ENCODE results near the gene SERPINA6.

SERPINA6 gene

DNA sequence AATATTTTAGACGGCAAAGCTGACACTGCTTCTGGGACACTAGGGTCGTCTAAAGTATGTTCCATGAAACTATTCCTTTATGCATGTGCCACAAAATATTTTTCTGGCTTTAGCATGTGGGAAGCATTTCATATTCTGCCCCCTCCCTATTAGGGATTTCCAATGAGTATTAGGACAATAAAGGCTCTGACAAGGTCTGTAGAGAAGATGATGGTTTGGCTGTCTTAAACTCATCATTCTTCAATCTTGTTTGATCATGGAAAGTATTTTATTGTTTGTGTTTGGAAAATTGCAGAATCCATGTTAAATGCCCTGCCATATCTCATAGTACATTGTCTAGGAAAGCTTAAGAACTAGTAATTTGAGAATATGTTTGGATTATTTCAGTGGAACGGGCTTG is 42.5 kb upstream of the SERPINA6 start:
- no peak for ATAC-seq (ENCODE audit: insufficient read depth, low read depth)
- Histone ChIP-seq H3K27ac (ENCODE audit: low read length) (no peak overlapping the region), H3K4me3 (ENCODE audit: low read depth in 1 of 2, low read length in 2 of 2) (no peak overlapping the region), H3K9me3 (ENCODE audit: insufficient read depth, low read length, severe bottlenecking) (no peaks in the 10 kb centered on the region), H3K27me3 (ENCODE audit: insufficient read depth, low read length, poor library complexity) (no peaks in the 10 kb centered on the region), H3K4me1 (ENCODE audit: insufficient read depth, low read length) (no peaks in the 10 kb centered on the region), H2AFZ (ENCODE audit: low read depth, low read length) (no peak overlapping the region), H3K36me3 (ENCODE audit: insufficient read depth, low read length) (no peaks in the 10 kb centered on the region), H4K20me1 (ENCODE audit: insufficient read depth, low read length) (no peaks in the 10 kb centered on the region), H3K4me2 (ENCODE audit: insufficient read depth, low read length) (no peak overlapping the region), H3K79me2 (ENCODE audit: insufficient read depth, low read length) (no peaks in the 10 kb centered on the region), H3K9ac (ENCODE audit: low read depth, low read length) (no peak overlapping the region)
- TF ChIP-seq, protein P1, sequence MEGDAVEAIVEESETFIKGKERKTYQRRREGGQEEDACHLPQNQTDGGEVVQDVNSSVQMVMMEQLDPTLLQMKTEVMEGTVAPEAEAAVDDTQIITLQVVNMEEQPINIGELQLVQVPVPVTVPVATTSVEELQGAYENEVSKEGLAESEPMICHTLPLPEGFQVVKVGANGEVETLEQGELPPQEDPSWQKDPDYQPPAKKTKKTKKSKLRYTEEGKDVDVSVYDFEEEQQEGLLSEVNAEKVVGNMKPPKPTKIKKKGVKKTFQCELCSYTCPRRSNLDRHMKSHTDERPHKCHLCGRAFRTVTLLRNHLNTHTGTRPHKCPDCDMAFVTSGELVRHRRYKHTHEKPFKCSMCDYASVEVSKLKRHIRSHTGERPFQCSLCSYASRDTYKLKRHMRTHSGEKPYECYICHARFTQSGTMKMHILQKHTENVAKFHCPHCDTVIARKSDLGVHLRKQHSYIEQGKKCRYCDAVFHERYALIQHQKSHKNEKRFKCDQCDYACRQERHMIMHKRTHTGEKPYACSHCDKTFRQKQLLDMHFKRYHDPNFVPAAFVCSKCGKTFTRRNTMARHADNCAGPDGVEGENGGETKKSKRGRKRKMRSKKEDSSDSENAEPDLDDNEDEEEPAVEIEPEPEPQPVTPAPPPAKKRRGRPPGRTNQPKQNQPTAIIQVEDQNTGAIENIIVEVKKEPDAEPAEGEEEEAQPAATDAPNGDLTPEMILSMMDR (IDR thresholded peaks at IDR 0.05; ENCODE audit: borderline replicate concordance, extremely low read depth, low read length, poor library complexity, severe bottlenecking): no peak
- TF ChIP-seq EZH2 (IDR thresholded peaks at IDR 0.05; ENCODE audit: borderline replicate concordance, low read depth, low read length, severe bottlenecking): no peak
- no peak for DNase-seq

- Histone ChIP-seq H3K9ac (ENCODE audit: low read depth, low read length) (no peak overlapping the region), H3K9me3 (ENCODE audit: insufficient read depth, low read length, severe bottlenecking) (no peaks in the 10 kb centered on the region), H3K79me2 (ENCODE audit: insufficient read depth, low read length) (no peaks in the 10 kb centered on the region), H3K27me3 (ENCODE audit: insufficient read depth, low read length, poor library complexity) (no peaks in the 10 kb centered on the region), H2AFZ (ENCODE audit: low read depth, low read length) (no peak overlapping the region), H3K4me1 (ENCODE audit: insufficient read depth, low read length) (no peaks in the 10 kb centered on the region), H3K4me2 (ENCODE audit: insufficient read depth, low read length) (no peak overlapping the region), H3K4me3 (ENCODE audit: low read depth in 1 of 2, low read length in 2 of 2) (no peak overlapping the region), H4K20me1 (ENCODE audit: insufficient read depth, low read length) (no peaks in the 10 kb centered on the region), H3K27ac (ENCODE audit: low read length) (no peak overlapping the region), H3K36me3 (ENCODE audit: insufficient read depth, low read length) (no peaks in the 10 kb centered on the region)
- DNase-seq (no peak), ATAC-seq (ENCODE audit: insufficient read depth, low read depth) (no peak)
- TF ChIP-seq EZH2 (IDR thresholded peaks at IDR 0.05; ENCODE audit: borderline replicate concordance, low read depth, low read length, severe bottlenecking): no peak
- TF ChIP-seq, protein P1 (IDR thresholded peaks at IDR 0.05; ENCODE audit: borderline replicate concordance, extremely low read depth, low read length, poor library complexity, severe bottlenecking): no peak
Measured at GRCh38 chr14:94364964-94365363, 41.8 kb upstream of the SERPINA6 start.

GRCh38 chr14:94364037-94364436 is 40.9 kb upstream of the SERPINA6 start:
- H3K9ac ChIP-seq (ENCODE audit: low read depth, low read length): no peak overlapping the region
- H2AFZ ChIP-seq (ENCODE audit: low read depth, low read length): no peak overlapping the region
- H3K27ac ChIP-seq (ENCODE audit: low read length): no peak overlapping the region
- H3K4me3 ChIP-seq (ENCODE audit: low read depth in 1 of 2, low read length in 2 of 2): no peak overlapping the region
- no peaks in the 10 kb centered on the region for H3K27me3 ChIP-seq (ENCODE audit: insufficient read depth, low read length, poor library complexity)
- no peaks in the 10 kb centered on the region for H4K20me1 ChIP-seq (ENCODE audit: insufficient read depth, low read length)
- no peak overlapping the region for H3K4me2 ChIP-seq (ENCODE audit: insufficient read depth, low read length)
- DNase-seq: no peak
- no peak for ATAC-seq (ENCODE audit: insufficient read depth, low read depth)
- H3K79me2 ChIP-seq (ENCODE audit: insufficient read depth, low read length): no peaks in the 10 kb centered on the region
- no peak for TF ChIP-seq EZH2 (IDR thresholded peaks at IDR 0.05; ENCODE audit: borderline replicate concordance, low read depth, low read length, severe bottlenecking)
- TF ChIP-seq, protein P1 (IDR thresholded peaks at IDR 0.05; ENCODE audit: borderline replicate concordance, extremely low read depth, low read length, poor library complexity, severe bottlenecking): no peak
- H3K9me3 ChIP-seq (ENCODE audit: insufficient read depth, low read length, severe bottlenecking): no peaks in the 10 kb centered on the region
- H3K4me1 ChIP-seq (ENCODE audit: insufficient read depth, low read length): no peaks in the 10 kb centered on the region
- no peaks in the 10 kb centered on the region for H3K36me3 ChIP-seq (ENCODE audit: insufficient read depth, low read length)

GRCh38 chr14:94363151-94363624 is 40.1 kb upstream of the SERPINA6 start:
- Histone ChIP-seq H3K27ac (ENCODE audit: low read length) (no peak overlapping the region), H3K36me3 (ENCODE audit: insufficient read depth, low read length) (no peaks in the 10 kb centered on the region), H4K20me1 (ENCODE audit: insufficient read depth, low read length) (no peaks in the 10 kb centered on the region), H2AFZ (ENCODE audit: low read depth, low read length) (no peak overlapping the region), H3K9me3 (ENCODE audit: insufficient read depth, low read length, severe bottlenecking) (no peaks in the 10 kb centered on the region), H3K79me2 (ENCODE audit: insufficient read depth, low read length) (no peaks in the 10 kb centered on the region), H3K4me1 (ENCODE audit: insufficient read depth, low read length) (no peaks in the 10 kb centered on the region), H3K4me3 (ENCODE audit: low read depth in 1 of 2, low read length in 2 of 2) (no peak overlapping the region), H3K4me2 (ENCODE audit: insufficient read depth, low read length) (no peak overlapping the region), H3K9ac (ENCODE audit: low read depth, low read length) (no peak overlapping the region), H3K27me3 (ENCODE audit: insufficient read depth, low read length, poor library complexity) (no peaks in the 10 kb centered on the region)
- TF ChIP-seq, protein P1 (IDR thresholded peaks at IDR 0.05; ENCODE audit: borderline replicate concordance, extremely low read depth, low read length, poor library complexity, severe bottlenecking): no peak
- no peak for TF ChIP-seq EZH2 (IDR thresholded peaks at IDR 0.05; ENCODE audit: borderline replicate concordance, low read depth, low read length, severe bottlenecking)
- no peak for DNase-seq
- ATAC-seq (ENCODE audit: insufficient read depth, low read depth): no peak

All from DND-41 (cell line).